Measurements from ENCODE around the gene CDKN2A.
A peak's percentile ranks its signal among the peaks of the same experiment; 100 is the strongest.

Gene CDKN2A

DNA sequence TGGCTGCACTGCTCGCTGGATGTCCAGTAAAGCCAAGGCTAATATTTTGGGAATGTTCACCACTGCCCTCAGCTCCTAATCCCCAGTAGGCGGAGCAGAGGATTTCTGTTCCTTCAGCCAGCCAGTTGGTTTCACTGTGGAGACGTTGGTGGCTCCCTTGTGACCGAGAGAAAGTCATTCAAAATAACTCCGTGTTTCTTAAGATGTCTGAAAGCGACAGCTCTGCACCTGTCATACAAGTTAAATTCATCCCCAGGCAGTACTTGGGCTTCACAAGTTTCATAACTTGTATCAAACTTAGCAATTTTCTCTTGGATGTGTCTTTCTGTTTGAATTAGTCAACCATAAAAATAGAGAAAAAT, 15.3 kb upstream of the CDKN2A start:
- H3K79me1 ChIP-seq (ENCODE audit: low read length) = no peaks in the 10 kb centered on the region
- no peak overlapping the region for H3K4me3 ChIP-seq (ENCODE audit: low read length)
- H3K4me1 ChIP-seq (ENCODE audit: control insufficient read depth, low read depth, low read length) = peaks cover 2% of the 10 kb centered on the region
- peaks cover 7% of the 10 kb centered on the region for H3K27me3 ChIP-seq (ENCODE audit: insufficient read depth, low read length, poor library complexity)
- WGBS (ENCODE audit: extremely low coverage, insufficient coverage, low lambda C conversion rate) = no CpG with 5 or more reads among the region's 6 CpGs
- H2BK5ac ChIP-seq (ENCODE audit: low read length) = no peak overlapping the region
- H2BK15ac ChIP-seq (replicated peaks; ENCODE audit: low read depth) = no peak overlapping the region
- H3K56ac ChIP-seq (ENCODE audit: low read length) = peak overlapping the region; percentile 78
- H3K27ac ChIP-seq (ENCODE audit: low read depth, low read length) = no peak overlapping the region
- no peak overlapping the region for H3K23ac ChIP-seq (ENCODE audit: low read length)
- H4K5ac ChIP-seq (ENCODE audit: low read length) = no peak overlapping the region
- no peak overlapping the region for H3K4ac ChIP-seq (ENCODE audit: low read depth, low read length)
- H3K79me2 ChIP-seq (ENCODE audit: control insufficient read depth, insufficient read depth, low read length) = no peaks in the 10 kb centered on the region
- no peak overlapping the region for H4K8ac ChIP-seq (ENCODE audit: low read depth, low read length)
- H2BK120ac ChIP-seq (ENCODE audit: low read depth, low read length) = no peak overlapping the region
- H3K36me3 ChIP-seq (ENCODE audit: control insufficient read depth, insufficient read depth, low read length) = no peaks in the 10 kb centered on the region
- peak overlapping the region; percentile 46 for H3K9ac ChIP-seq (ENCODE audit: low read length)
- no peak overlapping the region for H3K18ac ChIP-seq (ENCODE audit: low read length)
- no peak for DNase-seq
- H3K4me2 ChIP-seq (ENCODE audit: low read length) = peak overlapping the region; percentile 80
- H2AK5ac ChIP-seq (ENCODE audit: low read length) = no peak overlapping the region

DNA sequence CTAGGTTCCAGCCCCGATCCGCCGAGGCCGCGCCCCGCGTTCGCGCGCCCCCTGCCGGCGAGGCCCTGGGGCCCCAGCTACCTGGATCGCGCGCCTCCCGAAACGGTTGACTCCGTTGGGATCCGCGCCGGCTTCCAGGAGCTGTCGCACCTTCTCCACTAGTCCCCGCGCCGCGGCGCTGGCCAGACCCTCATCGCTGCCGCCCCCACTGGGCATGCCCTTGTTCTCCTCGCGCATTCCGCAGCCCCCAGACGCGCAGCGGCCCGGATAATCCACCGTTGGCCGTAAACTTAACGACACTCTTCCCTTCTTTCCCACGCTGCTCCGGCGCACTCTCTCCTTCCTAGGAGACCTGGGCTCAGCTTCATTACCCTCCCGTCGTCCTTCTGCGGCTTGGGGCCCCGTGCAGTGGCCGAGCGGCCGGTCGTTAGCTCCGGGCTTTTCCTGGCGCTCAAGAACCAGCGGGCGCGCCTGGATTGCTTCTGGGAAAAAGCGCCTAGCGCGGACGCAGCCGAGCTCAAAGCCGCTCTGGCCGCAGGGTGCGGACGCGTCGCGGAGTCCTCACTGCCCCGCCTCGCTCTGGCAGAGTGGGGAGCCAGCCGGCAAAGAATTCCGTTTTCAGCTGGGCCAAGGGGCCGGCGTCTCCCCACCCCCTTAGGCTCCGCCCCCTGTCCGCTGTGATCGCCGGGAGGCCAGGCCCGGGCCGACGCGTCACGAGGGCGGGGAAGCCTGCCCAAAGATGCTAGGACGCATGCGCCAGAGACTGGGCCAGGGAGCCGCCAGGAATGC, 14.7 kb upstream of the CDKN2A start, which contains the start of gene CDKN2B:
TSS of gene CDKN2B (minus strand) at position 589 of the 789 bp plus-strand sequence. CDS start at position 237, 352 bp downstream.
- Histone ChIP-seq H3K36me3 (ENCODE audit: control insufficient read depth, insufficient read depth, low read length) (no peaks in the 10 kb centered on the region), H3K4me2 (ENCODE audit: low read length) (peak within 1 kb of the TSS; percentile 96), H3K79me2 (ENCODE audit: control insufficient read depth, insufficient read depth, low read length) (no peaks in the 10 kb centered on the region), H3K9ac (ENCODE audit: low read length) (peak within 1 kb of the TSS; percentile 56), H3K18ac (ENCODE audit: low read length) (peak within 1 kb of the TSS; percentile 7), H3K27ac (ENCODE audit: low read depth, low read length) (peak within 1 kb of the TSS; percentile 58), H2AK5ac (ENCODE audit: low read length) (no peak within 1 kb of the TSS), H3K23ac (ENCODE audit: low read length) (no peak within 1 kb of the TSS), H3K56ac (ENCODE audit: low read length) (peak within 1 kb of the TSS; percentile 85), H3K4me3 (ENCODE audit: low read length) (peak within 1 kb of the TSS; percentile 64), H2BK120ac (ENCODE audit: low read depth, low read length) (no peak within 1 kb of the TSS), H3K4ac (ENCODE audit: low read depth, low read length) (no peak within 1 kb of the TSS), H2BK15ac (replicated peaks; ENCODE audit: low read depth) (no peak within 1 kb of the TSS), H4K8ac (ENCODE audit: low read depth, low read length) (no peak within 1 kb of the TSS), H2BK5ac (ENCODE audit: low read length) (no peak within 1 kb of the TSS), H4K5ac (ENCODE audit: low read length) (no peak within 1 kb of the TSS), H3K79me1 (ENCODE audit: low read length) (no peaks in the 10 kb centered on the region), H3K27me3 (ENCODE audit: insufficient read depth, low read length, poor library complexity) (peaks cover 10% of the 10 kb centered on the region), H3K4me1 (ENCODE audit: control insufficient read depth, low read depth, low read length) (peaks cover 2% of the 10 kb centered on the region)
- DNase-seq = peak; percentile 96
- no CpG with 5 or more reads among the region's 86 CpGs for WGBS (ENCODE audit: extremely low coverage, insufficient coverage, low lambda C conversion rate)

DNA sequence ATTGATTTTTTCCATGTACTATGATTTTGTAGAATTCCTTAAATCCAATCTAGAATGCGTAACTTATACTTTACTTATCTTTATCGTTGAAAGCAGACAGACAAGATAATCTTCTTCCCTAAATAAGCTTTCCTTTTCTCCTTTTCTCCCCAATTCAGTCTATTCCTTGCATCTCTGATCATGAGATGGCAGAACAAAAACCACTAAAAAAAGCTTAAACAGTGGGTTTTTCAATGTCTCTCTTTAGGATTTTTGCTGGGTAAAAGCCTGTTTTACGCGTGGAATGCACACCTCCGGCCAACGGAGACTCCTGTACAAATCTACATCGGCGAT, 14.2 kb upstream of the CDKN2A start:
- no peak overlapping the region for H4K8ac ChIP-seq (ENCODE audit: low read depth, low read length)
- no peak overlapping the region for H3K4ac ChIP-seq (ENCODE audit: low read depth, low read length)
- WGBS (ENCODE audit: extremely low coverage, insufficient coverage, low lambda C conversion rate) = no CpG with 5 or more reads among the region's 8 CpGs
- H2AK5ac ChIP-seq (ENCODE audit: low read length) = no peak overlapping the region
- no peak overlapping the region for H3K23ac ChIP-seq (ENCODE audit: low read length)
- no peak for DNase-seq
- no peak overlapping the region for H2BK120ac ChIP-seq (ENCODE audit: low read depth, low read length)
- H2BK5ac ChIP-seq (ENCODE audit: low read length) = no peak overlapping the region
- H4K5ac ChIP-seq (ENCODE audit: low read length) = no peak overlapping the region
- no peaks in the 10 kb centered on the region for H3K79me1 ChIP-seq (ENCODE audit: low read length)
- no peak overlapping the region for H3K9ac ChIP-seq (ENCODE audit: low read length)
- H3K56ac ChIP-seq (ENCODE audit: low read length) = no peak overlapping the region
- H3K36me3 ChIP-seq (ENCODE audit: control insufficient read depth, insufficient read depth, low read length) = no peaks in the 10 kb centered on the region
- H2BK15ac ChIP-seq (replicated peaks; ENCODE audit: low read depth) = no peak overlapping the region
- peaks cover 12% of the 10 kb centered on the region for H3K27me3 ChIP-seq (ENCODE audit: insufficient read depth, low read length, poor library complexity)
- no peak overlapping the region for H3K27ac ChIP-seq (ENCODE audit: low read depth, low read length)
- H3K4me1 ChIP-seq (ENCODE audit: control insufficient read depth, low read depth, low read length) = peaks cover 2% of the 10 kb centered on the region
- H3K4me3 ChIP-seq (ENCODE audit: low read length) = no peak overlapping the region
- no peaks in the 10 kb centered on the region for H3K79me2 ChIP-seq (ENCODE audit: control insufficient read depth, insufficient read depth, low read length)
- no peak overlapping the region for H3K18ac ChIP-seq (ENCODE audit: low read length)
- peak overlapping the region; percentile 8 for H3K4me2 ChIP-seq (ENCODE audit: low read length)

DNA sequence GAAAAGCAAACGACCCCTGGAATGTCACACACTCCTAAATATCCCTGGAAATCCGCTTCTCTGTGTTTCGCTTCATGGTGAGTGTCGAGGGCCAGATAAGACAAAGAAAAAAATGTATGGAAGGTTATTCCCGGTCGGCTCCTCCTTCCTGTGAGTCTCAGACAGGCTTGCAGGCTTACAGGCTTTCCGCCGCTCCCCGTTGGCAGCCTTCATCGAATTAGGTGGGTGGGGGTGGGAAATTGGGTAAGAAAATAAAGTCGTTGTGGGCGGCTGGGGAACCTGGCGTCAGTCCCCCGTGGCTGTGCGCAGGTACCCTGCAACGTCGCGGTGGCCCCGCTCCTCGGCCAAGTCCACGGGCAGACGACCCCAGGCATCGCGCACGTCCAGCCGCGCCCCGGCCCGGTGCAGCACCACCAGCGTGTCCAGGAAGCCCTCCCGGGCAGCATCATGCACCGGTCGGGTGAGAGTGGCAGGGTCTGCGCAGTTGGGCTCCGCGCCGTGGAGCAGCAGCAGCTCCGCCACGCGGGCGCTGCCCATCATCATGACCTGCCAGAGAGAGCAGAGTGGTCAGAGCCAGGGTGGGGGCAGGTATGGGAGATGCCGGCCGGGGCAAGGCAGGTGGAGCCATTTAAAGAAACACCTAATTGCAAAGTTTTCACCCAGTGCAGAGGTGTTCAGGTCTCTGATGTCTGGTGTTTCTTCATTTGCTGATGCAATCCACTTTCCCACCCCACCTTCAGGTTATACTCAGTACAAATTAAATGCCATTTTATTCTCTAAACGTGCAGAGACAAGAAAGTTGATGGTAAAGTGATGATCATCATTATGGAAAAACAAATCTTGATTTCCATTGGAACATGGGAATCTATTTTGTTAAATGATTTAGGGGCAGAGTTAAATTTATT, 11.8 kb upstream of the CDKN2A start:
- Histone ChIP-seq H3K27me3 (ENCODE audit: insufficient read depth, low read length, poor library complexity) (peaks cover 12% of the 10 kb centered on the region), H3K4ac (ENCODE audit: low read depth, low read length) (no peak overlapping the region), H3K79me2 (ENCODE audit: control insufficient read depth, insufficient read depth, low read length) (no peaks in the 10 kb centered on the region), H4K8ac (ENCODE audit: low read depth, low read length) (no peak overlapping the region), H3K79me1 (ENCODE audit: low read length) (no peaks in the 10 kb centered on the region), H3K4me2 (ENCODE audit: low read length) (peak overlapping the region; percentile 42), H3K36me3 (ENCODE audit: control insufficient read depth, insufficient read depth, low read length) (no peaks in the 10 kb centered on the region), H2BK15ac (replicated peaks; ENCODE audit: low read depth) (no peak overlapping the region), H4K5ac (ENCODE audit: low read length) (no peak overlapping the region), H3K4me3 (ENCODE audit: low read length) (no peak overlapping the region), H2BK120ac (ENCODE audit: low read depth, low read length) (no peak overlapping the region), H3K23ac (ENCODE audit: low read length) (no peak overlapping the region), H3K9ac (ENCODE audit: low read length) (peak overlapping the region; percentile 33), H2AK5ac (ENCODE audit: low read length) (no peak overlapping the region), H3K56ac (ENCODE audit: low read length) (peak overlapping the region; percentile 17), H3K27ac (ENCODE audit: low read depth, low read length) (no peak overlapping the region), H3K4me1 (ENCODE audit: control insufficient read depth, low read depth, low read length) (peaks cover 2% of the 10 kb centered on the region), H2BK5ac (ENCODE audit: low read length) (no peak overlapping the region), H3K18ac (ENCODE audit: low read length) (no peak overlapping the region)
- peak; percentile 87 for DNase-seq
- no CpG with 5 or more reads among the region's 44 CpGs for WGBS (ENCODE audit: extremely low coverage, insufficient coverage, low lambda C conversion rate)

DNA sequence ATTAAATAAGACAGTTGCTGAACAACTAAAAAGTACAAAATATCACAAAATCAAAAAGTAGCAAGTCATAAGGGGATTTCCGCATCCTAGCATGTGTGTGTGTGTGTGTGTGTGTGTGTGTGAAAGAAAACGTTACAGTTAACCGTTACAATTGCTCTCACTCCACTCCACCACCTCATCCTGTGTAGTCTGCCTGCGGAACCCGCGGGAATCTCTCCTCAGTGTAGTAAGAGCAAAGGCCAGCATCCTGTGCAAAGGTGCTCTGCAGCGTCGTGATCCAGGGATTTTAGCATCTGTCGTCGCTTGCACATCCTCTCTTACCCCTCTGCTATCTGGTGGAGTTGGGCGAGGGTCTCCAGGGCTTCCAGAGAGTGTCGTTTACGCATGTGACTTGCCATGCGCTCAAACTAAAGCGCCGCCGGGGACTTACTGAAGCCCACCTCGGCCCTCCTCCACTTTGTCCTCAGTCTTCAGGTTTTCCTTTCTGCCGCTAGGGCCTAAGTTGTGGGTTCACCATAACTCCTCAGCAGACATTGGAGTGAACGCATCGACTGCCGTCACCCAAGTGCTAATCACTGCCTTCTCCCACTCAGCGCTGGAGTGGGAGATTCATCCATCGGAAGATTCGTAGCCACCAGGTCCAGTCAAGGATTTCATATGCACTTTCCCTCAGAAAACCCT, 11.0 kb upstream of the CDKN2A start:
- no peak overlapping the region for H2AK5ac ChIP-seq (ENCODE audit: low read length)
- no peak overlapping the region for H3K27ac ChIP-seq (ENCODE audit: low read depth, low read length)
- peak overlapping the region; percentile 33 for H3K9ac ChIP-seq (ENCODE audit: low read length)
- H3K36me3 ChIP-seq (ENCODE audit: control insufficient read depth, insufficient read depth, low read length) = no peaks in the 10 kb centered on the region
- no peak overlapping the region for H2BK15ac ChIP-seq (replicated peaks; ENCODE audit: low read depth)
- H3K79me1 ChIP-seq (ENCODE audit: low read length) = no peaks in the 10 kb centered on the region
- H2BK120ac ChIP-seq (ENCODE audit: low read depth, low read length) = no peak overlapping the region
- no peak overlapping the region for H4K5ac ChIP-seq (ENCODE audit: low read length)
- DNase-seq = peak; percentile 79
- no peak overlapping the region for H3K4me3 ChIP-seq (ENCODE audit: low read length)
- H3K4me1 ChIP-seq (ENCODE audit: control insufficient read depth, low read depth, low read length) = peaks cover 2% of the 10 kb centered on the region
- peak overlapping the region; percentile 12 for H3K56ac ChIP-seq (ENCODE audit: low read length)
- H2BK5ac ChIP-seq (ENCODE audit: low read length) = no peak overlapping the region
- H3K23ac ChIP-seq (ENCODE audit: low read length) = no peak overlapping the region
- no peak overlapping the region for H3K4ac ChIP-seq (ENCODE audit: low read depth, low read length)
- H3K4me2 ChIP-seq (ENCODE audit: low read length) = peak overlapping the region; percentile 42
- H3K18ac ChIP-seq (ENCODE audit: low read length) = no peak overlapping the region
- peaks cover 12% of the 10 kb centered on the region for H3K27me3 ChIP-seq (ENCODE audit: insufficient read depth, low read length, poor library complexity)
- H3K79me2 ChIP-seq (ENCODE audit: control insufficient read depth, insufficient read depth, low read length) = no peaks in the 10 kb centered on the region
- no peak overlapping the region for H4K8ac ChIP-seq (ENCODE audit: low read depth, low read length)
- no CpG with 5 or more reads among the region's 25 CpGs for WGBS (ENCODE audit: extremely low coverage, insufficient coverage, low lambda C conversion rate)
